H1 (cell line): ENCODE measurements around the gene ACOT6. TPM values are rescaled to one million over a fixed set of nuclear protein-coding genes. Genes with fewer than 3 reads are reported as not detected.

ENCODE experiments used
- CTCF ChIA-PET: fragments of 300-600 bp; sonication (Branson Sonifier 250); formaldehyde crosslinking; loops from one replicate; lab custom pipeline; 2021; ENCODE audit not compliant: partially characterized antibody; lab: Charles Lee
- POLR2A ChIA-PET: fragments of 300-600 bp; sonication (Branson Sonifier 250); formaldehyde crosslinking; loops from one replicate; lab custom pipeline; 2021; ENCODE audit warnings: inconsistent platforms; ENCODE audit not compliant: partially characterized antibody; lab: Charles Lee
- DNase-seq, 2 experiments: peaks; one replicate each; pipeline versions ENCODE4 v3.0.0 to v3.0.0-alpha.2; 2010 to 2022; ENCODE audit warnings: low spot score in 2 of 2, low read depth in 1 of 2, mixed read lengths in 1 of 2
- FAIRE-seq: peaks from 2 replicates; lab custom pipeline; 2011; peaks lifted over from hg19 to GRCh38; lab: Jason Lieb, UNC
- H2AFZ ChIP-seq: 2 replicates; pipeline ENCODE4 v1.8.1; 2012; ENCODE audit warnings: low read length, inconsistent platforms
- H2AK5ac ChIP-seq: 2 replicates; pipeline ENCODE4 v1.6.1; 2013; ENCODE audit warnings: low read depth, low read length
- H2BK120ac ChIP-seq: replicated peaks from 2 replicates; pipeline ENCODE3; 2013; ENCODE audit warnings: low read depth, low read length, inconsistent platforms
- H2BK12ac ChIP-seq: 2 replicates; pipeline ENCODE4 v1.6.1; 2013; ENCODE audit warnings: low read depth, low read length
- H2BK15ac ChIP-seq: 2 replicates; pipeline ENCODE4 v1.6.1; 2013; ENCODE audit warnings: low read length
- H2BK20ac ChIP-seq: 2 replicates; pipeline ENCODE4 v1.6.1; 2013; ENCODE audit warnings: low read length
- H2BK5ac ChIP-seq: 2 replicates; pipeline ENCODE4 v1.6.1; 2013; ENCODE audit warnings: low read depth, low read length
- H3K14ac ChIP-seq: 2 replicates; pipeline ENCODE4 v1.6.1; 2013; ENCODE audit warnings: inconsistent platforms; ENCODE audit not compliant: insufficient read length
- H3K18ac ChIP-seq: 2 replicates; pipeline ENCODE4 v1.6.1; 2013; ENCODE audit warnings: low read length; ENCODE audit errors: extremely low read depth
- H3K23ac ChIP-seq: 2 replicates; pipeline ENCODE4 v1.6.1; 2013; ENCODE audit warnings: inconsistent platforms; ENCODE audit not compliant: insufficient read length
- H3K23me2 ChIP-seq: 2 replicates; pipeline ENCODE4 v1.6.1; 2013; ENCODE audit warnings: low read depth, low read length
- H3K27ac ChIP-seq: 2 replicates; pipeline ENCODE4 v1.6.1; 2011; ENCODE audit warnings: low read depth, low read length, inconsistent platforms
- H3K27me3 ChIP-seq, 4 experiments: replicated peaks in 1 of 4; 1 replicate in 1 of 4; 2 replicates in 3 of 4; pipeline versions ENCODE4 v1.6.1 to v1.8.1; 2011 to 2013; ENCODE audit warnings: low read length in 3 of 4, mild to moderate bottlenecking in 3 of 4, inconsistent platforms in 2 of 4, mixed read lengths in 2 of 4, moderate library complexity in 1 of 4; ENCODE audit not compliant: control insufficient read depth in 3 of 4, insufficient read depth in 3 of 4; ENCODE audit errors: extremely low read depth in 1 of 4
- H3K36me3 ChIP-seq, 4 experiments: 2 replicates each; pipeline versions ENCODE4 v1.6.1 to v1.8.1; 2011 to 2013; ENCODE audit warnings: mild to moderate bottlenecking in 4 of 4, low read length in 3 of 4, moderate library complexity in 2 of 4, control low read depth in 1 of 4, inconsistent platforms in 1 of 4; ENCODE audit not compliant: insufficient read depth in 4 of 4, control insufficient read depth in 2 of 4
- H3K4ac ChIP-seq: replicated peaks from 2 replicates; pipeline ENCODE3; 2013; ENCODE audit warnings: low read length, low read depth, mixed read lengths, inconsistent platforms; ENCODE audit not compliant: insufficient read length
- H3K4me1 ChIP-seq, 4 experiments: replicated peaks in 1 of 4; 1 replicate in 1 of 4; 2 replicates in 3 of 4; pipeline versions ENCODE4 v1.6.1 to v1.8.1; 2011 to 2013; ENCODE audit warnings: low read length in 3 of 4, inconsistent platforms in 2 of 4, mixed read lengths in 1 of 4; ENCODE audit not compliant: insufficient read depth in 4 of 4, control insufficient read depth in 3 of 4
- H3K4me2 ChIP-seq, 2 experiments: 2 replicates each; pipeline versions ENCODE4 v1.6.1 to v1.8.1; 2011 to 2013; ENCODE audit warnings: low read depth in 2 of 2, low read length in 2 of 2, control low read depth in 1 of 2, inconsistent platforms in 1 of 2, mild to moderate bottlenecking in 1 of 2; ENCODE audit not compliant: insufficient read depth in 1 of 2
- H3K4me3 ChIP-seq, 4 experiments: fragments of 200-600, 300-600 bp in 1 of 4; sonication (generic), shearing (Covaris generic), sonication (Bioruptor Twin) in 1 of 4; 2 replicates each; pipeline versions ENCODE4 v1.5.1 to v1.8.1; 2011 to 2016; ENCODE audit warnings: low read length in 4 of 4, low read depth in 3 of 4, control low read depth in 2 of 4, inconsistent platforms in 2 of 4, mild to moderate bottlenecking in 2 of 4, mixed read lengths in 1 of 4, moderate library complexity in 1 of 4; ENCODE audit not compliant: insufficient read depth in 2 of 4; ENCODE audit errors: extremely low read depth in 1 of 4
- H3K56ac ChIP-seq: replicated peaks from 2 replicates; pipeline ENCODE3; 2013; ENCODE audit warnings: low read depth, mild to moderate bottlenecking, mixed read lengths, low read length, inconsistent platforms; ENCODE audit not compliant: insufficient read length
- H3K79me1 ChIP-seq: 2 replicates; pipeline ENCODE4 v1.6.1; 2013; ENCODE audit warnings: low read depth, low read length, control low read depth
- H3K79me2 ChIP-seq, 2 experiments: 2 replicates each; pipeline versions ENCODE4 v1.6.1 to v1.8.1; 2012 to 2013; ENCODE audit warnings: low read length in 2 of 2, mild to moderate bottlenecking in 2 of 2, inconsistent platforms in 1 of 2; ENCODE audit not compliant: insufficient read depth in 2 of 2, control insufficient read depth in 1 of 2
- H3K9ac ChIP-seq, 4 experiments: replicated peaks in 1 of 4; 1 replicate in 1 of 4; 2 replicates in 3 of 4; pipeline versions ENCODE4 v1.6.1 to v1.8.1; 2011 to 2013; ENCODE audit warnings: low read depth in 3 of 4, low read length in 3 of 4, control low read depth in 2 of 4, mild to moderate bottlenecking in 2 of 4, moderate library complexity in 2 of 4, inconsistent platforms in 1 of 4; ENCODE audit errors: extremely low read depth in 1 of 4
- H3K9me3 ChIP-seq, 2 experiments: 2 replicates each; pipeline versions ENCODE4 v1.6.1 to v1.8.1; 2012 to 2013; ENCODE audit warnings: mild to moderate bottlenecking in 2 of 2, moderate library complexity in 2 of 2, control low read depth in 1 of 2, inconsistent platforms in 1 of 2, low read depth in 1 of 2, low read length in 1 of 2, mixed read lengths in 1 of 2; ENCODE audit not compliant: insufficient read depth in 2 of 2
- H4K20me1 ChIP-seq, 2 experiments: replicated peaks in 1 of 2; 2 replicates each; pipeline versions ENCODE3 to v1.8.1; 2011 to 2013; ENCODE audit warnings: inconsistent platforms in 2 of 2, low read length in 2 of 2, mild to moderate bottlenecking in 1 of 2; ENCODE audit not compliant: insufficient read depth in 2 of 2, control insufficient read depth in 1 of 2
- H4K5ac ChIP-seq: 2 replicates; pipeline ENCODE4 v1.6.1; 2013; ENCODE audit warnings: low read length, low read depth, mixed read lengths, inconsistent platforms; ENCODE audit not compliant: insufficient read length
- H4K8ac ChIP-seq: 2 replicates; pipeline ENCODE4 v1.8.0; 2013; ENCODE audit warnings: mild to moderate bottlenecking, moderate library complexity, low read length, inconsistent platforms; ENCODE audit not compliant: insufficient read depth; ENCODE audit errors: extremely low read depth
- H4K91ac ChIP-seq: replicated peaks from 2 replicates; pipeline ENCODE3; 2013; ENCODE audit warnings: low read length, mixed read lengths, inconsistent platforms; ENCODE audit not compliant: insufficient read length
- CHD1 ChIP-seq: IDR thresholded peaks from 2 replicates; pipeline ENCODE4 v1.6.1; 2012; ENCODE audit warnings: low read depth, low read length, improper control_type of control experiment
- JUN ChIP-seq: IDR thresholded peaks from 2 replicates; pipeline ENCODE4 v1.6.1; 2011; ENCODE audit warnings: low read depth, mild to moderate bottlenecking, improper control_type of control experiment, low read length
- KDM1A ChIP-seq: fragments of 200-600, 300-600 bp; sonication (generic); IDR thresholded peaks from 2 replicates; pipeline ENCODE4 v1.7.1; 2016; ENCODE audit warnings: mild to moderate bottlenecking, low read length, borderline replicate concordance
- RAD21 ChIP-seq, 2 experiments: IDR thresholded peaks in 1 of 2; conservative IDR thresholded peaks in 1 of 2; 2 replicates each; pipeline ENCODE4 v1.6.1; 2011; ENCODE audit warnings: low read depth in 2 of 2, low read length in 2 of 2, improper control_type of control experiment in 1 of 2, inconsistent platforms in 1 of 2, mild to moderate bottlenecking in 1 of 2, moderate library complexity in 1 of 2
- SP2 ChIP-seq: IDR thresholded peaks from 2 replicates; pipeline ENCODE4 v1.6.1; 2012; ENCODE audit warnings: mild to moderate bottlenecking, low read length, inconsistent platforms
- SUZ12 ChIP-seq: fragments of 200-600 bp; sonication (generic); IDR thresholded peaks from 2 replicates; pipeline ENCODE4 v1.6.1; 2012; ENCODE audit warnings: mild to moderate bottlenecking, inconsistent platforms, low read length, moderate library complexity, mixed read lengths
- TAF1 ChIP-seq: IDR thresholded peaks from 2 replicates; pipeline ENCODE4 v1.6.1; 2011; ENCODE audit warnings: mild to moderate bottlenecking, low read depth, low read length
- YY1 ChIP-seq: IDR thresholded peaks from 2 replicates; pipeline ENCODE4 v1.6.1; 2011; ENCODE audit warnings: low read depth, mild to moderate bottlenecking, low read length
- WGBS, 2 experiments: shearing (Covaris generic) in 1 of 2; methylation state at CpG; one replicate each; pipeline versions ENCODE4 v1.1.6 to v1.1.7; 2013 to 2015; ENCODE audit warnings: low lambda C conversion rate in 2 of 2, mixed read lengths in 2 of 2, inconsistent platforms in 1 of 2, low coverage in 1 of 2, missing lambda C conversion rate in 1 of 2; ENCODE audit not compliant: insufficient replicate concordance in 2 of 2, insufficient coverage in 1 of 2, insufficient read length in 1 of 2; ENCODE audit errors: extremely low coverage in 1 of 2, missing lambda C conversion rate in 1 of 2; 5-methylcytosine and 5-hydroxymethylcytosine counted together
- polyA plus RNA-seq, 7 experiments: library from polyadenylated mRNA; depleted of rRNA in 3 of 7; stranded (reverse) in 5 of 7; unstranded in 2 of 7; fragments of >200 nt in 5 of 7; fragments of 200-250 nt in 2 of 7; gene quantifications; 1 replicate in 5 of 7; 2 replicates in 1 of 7; 4 replicates in 1 of 7; pipeline versions ENCODE4 v1.2.1 to v1.2.3, GENCODE V29; 2011 to 2013; ENCODE audit warnings: missing spikeins in 2 of 7, mixed read lengths in 2 of 7
- total RNA-seq: library from RNA; stranded (reverse); fragmentation: NEBNext Ultra II Directional; extraction: Animal tissue kit (Norgen Biotek cat#: 25700); gene quantifications from 2 replicates; pipeline ENCODE4 v1.2.1, GENCODE V29; 2021

ACOT6 gene
- total and polyA plus RNA-seq, 2 of the 8 experiments (the other 6 are each of a cell fraction or from before 2014, with no cell fraction given): not detected

DNA sequence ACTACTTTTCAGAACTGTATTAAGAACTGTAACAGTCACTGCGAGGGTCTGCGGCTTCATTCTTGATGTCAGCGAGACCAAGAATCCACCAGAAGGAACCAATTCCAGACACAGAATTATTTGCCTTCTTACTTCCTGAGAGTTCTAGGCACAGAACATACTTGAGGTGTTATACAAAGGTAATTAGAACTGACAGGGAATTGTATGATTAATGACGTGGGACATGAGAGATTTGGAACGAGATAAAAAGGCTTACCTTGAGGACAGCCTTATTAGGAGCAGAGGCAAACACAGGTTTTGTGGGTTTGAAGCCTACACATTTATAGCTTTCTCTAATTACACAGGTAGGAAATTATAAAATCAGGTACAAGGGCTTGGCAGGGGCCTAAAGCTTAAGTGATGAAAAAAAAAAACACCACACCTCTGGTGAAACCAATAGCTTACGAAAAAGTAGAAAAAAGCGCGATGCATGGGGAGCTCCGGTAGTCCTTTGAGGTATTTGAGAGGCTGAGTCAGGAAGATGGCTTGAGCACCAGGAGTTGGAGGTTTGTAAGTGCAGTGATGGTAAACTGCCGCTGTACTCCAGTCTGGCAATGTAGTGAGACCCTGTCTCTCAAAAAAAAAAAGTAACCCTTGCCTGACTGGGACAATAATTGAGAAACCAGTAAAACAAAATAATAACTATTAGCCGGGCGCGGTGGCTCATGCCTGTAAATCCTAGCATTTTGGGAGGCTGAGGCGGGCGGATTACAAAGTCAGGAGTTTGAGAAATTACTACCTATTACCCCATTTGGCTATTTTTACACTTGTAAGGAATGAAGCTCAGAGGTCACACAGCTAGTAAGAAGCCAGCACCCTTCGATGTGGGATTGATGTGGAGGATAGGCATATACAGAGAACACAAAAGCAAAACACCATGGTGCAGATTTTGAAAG lies 44.1 kb upstream of the ACOT6 start:
- peak overlapping the region; percentile 10; the same call in 1 of the 2 replicates for H2BK15ac ChIP-seq
- no peaks in the 10 kb centered on the region for H4K20me1 ChIP-seq
- no peak overlapping the region for H4K8ac ChIP-seq
- H2BK20ac ChIP-seq: no peak overlapping the region
- no peak overlapping the region for H4K5ac ChIP-seq
- H2AFZ ChIP-seq: no peak overlapping the region
- WGBS, 2 experiments: 91% methylated on average over 16 of the region's 16 CpGs; no CpG with 5 or more reads in 1 of the 2 experiments
- H3K23ac ChIP-seq: no peak overlapping the region
- CTCF ChIA-PET: interaction anchor here (0.6 to 5.8 kb wide), 11 partner anchors 10 to 547 kb away, joined by 3 to 22 read pairs (median 3); no protein-coding TSS in a partner anchor
- H3K4me2 ChIP-seq: peak overlapping the region; percentile 45 to 97; a peak in 3 of 4 replicates
- peaks cover 7% of the 10 kb centered on the region; the same call in 1 of the 2 replicates for H3K23me2 ChIP-seq
- H3K79me1 ChIP-seq: no peaks in the 10 kb centered on the region
- H3K79me2 ChIP-seq: no peaks in the 10 kb centered on the region
- no peak for DNase-seq
- H3K4me1 ChIP-seq: peaks cover 0 to 5% (median 2%) of the 10 kb centered on the region in 4 experiments; a peak in 2 of 7 replicates
- no peak overlapping the region for H3K14ac ChIP-seq
- no peak overlapping the region for H3K27ac ChIP-seq
- no peak overlapping the region for H2AK5ac ChIP-seq
- H3K36me3 ChIP-seq: no peaks in the 10 kb centered on the region
- POLR2A ChIA-PET: interaction anchor here (0.6 to 3.5 kb wide), 36 partner anchors 10 to 754 kb away, joined by 3 to 14 read pairs (median 4); partner anchors contain the start of genes ACOT1, ACOT4, DNAL1 and RIOX1
- no peak overlapping the region; the same call in 1 of the 2 replicates for H2BK12ac ChIP-seq
- H4K91ac ChIP-seq: no peak overlapping the region
- TF ChIP-seq JUN (no peak), RAD21 (IDR thresholded peaks at IDR 0.05 in 1 of 2, conservative IDR thresholded peaks at IDR 0.05 in 1 of 2; ENCODE audit: low read depth in 2 of 2, low read length in 2 of 2) (no peak), TAF1 (no peak), KDM1A (no peak), SUZ12 (no peak), CHD1 (no peak), SP2 (no peak), YY1 (no peak)
- H2BK5ac ChIP-seq: no peak overlapping the region
- no peak overlapping the region; the same call in 1 of the 2 replicates for H3K18ac ChIP-seq
- H2BK120ac ChIP-seq: no peak overlapping the region
- H3K9me3 ChIP-seq: no peaks in the 10 kb centered on the region
- H3K9ac ChIP-seq: no peak overlapping the region
- H3K4me3 ChIP-seq: peak overlapping the region in 2 of 4 experiments; percentile 49 to 72; a peak in 4 of 8 replicates
- no peak overlapping the region for H3K4ac ChIP-seq
- no peak overlapping the region for H3K56ac ChIP-seq
- no peak for FAIRE-seq
- no peaks in the 10 kb centered on the region; a peak in 1 of 7 replicates for H3K27me3 ChIP-seq
